DND-41 (cell line): Measurements from ENCODE around the gene ANKRD39.

Experiments
- ATAC-seq: fragments of 200-7000 bp; cut with Tn5 transposase; 3 replicates; pipeline ENCODE4 v1.9.1; 2021; ENCODE audit warnings: low read depth; ENCODE audit not compliant: insufficient read depth
- DNase-seq: peaks from one replicate; pipeline ENCODE4 v3.0.0-alpha.2; 2020
- H2AFZ ChIP-seq: 2 replicates; pipeline ENCODE4 v1.6.0; 2012; ENCODE audit warnings: low read depth, low read length
- H3K27ac ChIP-seq: 2 replicates; pipeline ENCODE4 v1.5.1; 2012; ENCODE audit warnings: low read length, inconsistent platforms
- H3K27me3 ChIP-seq: fragments of 200-600 bp; sonication (generic); 2 replicates; pipeline ENCODE4 v1.6.0; 2012; ENCODE audit warnings: low read length, mild to moderate bottlenecking, inconsistent platforms; ENCODE audit not compliant: insufficient read depth, poor library complexity
- H3K36me3 ChIP-seq: 2 replicates; pipeline ENCODE4 v1.5.1; 2012; ENCODE audit warnings: low read length, inconsistent platforms; ENCODE audit not compliant: insufficient read depth
- H3K4me1 ChIP-seq: 2 replicates; pipeline ENCODE4 v1.5.1; 2012; ENCODE audit warnings: mild to moderate bottlenecking, low read length; ENCODE audit not compliant: insufficient read depth
- H3K4me2 ChIP-seq: 2 replicates; pipeline ENCODE4 v1.6.0; 2012; ENCODE audit warnings: mild to moderate bottlenecking, moderate library complexity, low read length, inconsistent platforms; ENCODE audit not compliant: insufficient read depth
- H3K4me3 ChIP-seq, 2 experiments: fragments of 200-600 bp in 1 of 2; shearing (Covaris generic) in 1 of 2; 2 replicates each; pipeline ENCODE4 v1.5.1; 2012 to 2016; ENCODE audit warnings: inconsistent platforms in 2 of 2, low read length in 2 of 2, mild to moderate bottlenecking in 2 of 2, low read depth in 1 of 2, moderate library complexity in 1 of 2
- H3K79me2 ChIP-seq: 2 replicates; pipeline ENCODE4 v1.6.0; 2012; ENCODE audit warnings: low read length, inconsistent platforms; ENCODE audit not compliant: insufficient read depth
- H3K9ac ChIP-seq: 2 replicates; pipeline ENCODE4 v1.6.0; 2012; ENCODE audit warnings: low read depth, mild to moderate bottlenecking, inconsistent platforms, low read length, moderate library complexity
- H3K9me3 ChIP-seq: 2 replicates; pipeline ENCODE4 v1.5.1; 2012; ENCODE audit warnings: low read length, moderate library complexity, mild to moderate bottlenecking, inconsistent platforms; ENCODE audit not compliant: insufficient read depth, severe bottlenecking
- H4K20me1 ChIP-seq: 2 replicates; pipeline ENCODE4 v1.6.0; 2012; ENCODE audit warnings: low read length; ENCODE audit not compliant: insufficient read depth
- EZH2 ChIP-seq: IDR thresholded peaks from 3 replicates; pipeline ENCODE4 v1.6.1; 2012; ENCODE audit warnings: borderline replicate concordance, low read depth, mild to moderate bottlenecking, moderate library complexity, low read length, inconsistent platforms; ENCODE audit not compliant: severe bottlenecking
- TF ChIP-seq, protein P1 (sequence below): IDR thresholded peaks from 2 replicates; pipeline ENCODE4 v1.5.1; 2012; ENCODE audit warnings: borderline replicate concordance, low read length, moderate library complexity, mild to moderate bottlenecking; ENCODE audit not compliant: poor library complexity, severe bottlenecking; ENCODE audit errors: extremely low read depth

ANKRD39 gene

DNA sequence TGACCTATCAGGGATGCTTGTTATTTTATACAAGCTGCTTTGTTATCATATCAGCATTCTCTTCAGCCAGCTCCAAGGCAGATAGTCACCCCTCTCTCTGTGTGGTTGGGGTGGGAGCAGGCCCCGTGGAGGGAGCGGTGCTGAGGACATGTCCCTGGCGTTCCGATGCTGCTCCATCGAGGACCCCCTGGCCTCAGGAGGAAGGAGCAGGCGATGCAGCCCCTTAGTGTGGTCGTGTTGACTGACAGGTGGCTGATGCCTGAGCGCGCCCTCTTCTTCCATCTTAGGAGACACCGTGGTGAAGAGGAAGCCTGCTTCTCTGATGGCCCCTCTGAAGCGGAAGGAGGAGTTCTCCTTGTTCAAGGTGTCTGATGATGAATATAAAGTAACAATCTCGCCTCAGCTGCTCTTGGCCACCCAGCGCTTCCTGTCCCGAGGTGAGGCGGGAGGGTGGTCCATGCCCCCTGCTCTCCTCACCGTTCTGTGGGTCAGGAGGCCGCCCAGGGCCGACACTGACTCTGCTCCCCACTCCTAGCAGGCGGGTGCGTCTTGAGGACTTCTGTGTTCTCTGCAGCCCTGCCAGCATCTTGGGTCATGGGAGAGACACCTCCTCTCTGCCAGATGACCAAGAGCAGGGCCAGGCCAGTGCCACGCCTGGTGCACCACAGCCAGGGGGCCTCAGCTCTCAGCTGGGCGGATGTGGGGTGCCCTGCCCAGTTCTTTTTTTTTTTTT lies 31.1 kb downstream of the ANKRD39 start:
- Histone ChIP-seq H3K36me3 (peaks cover 90% of the 10 kb centered on the region), H3K9me3 (no peaks in the 10 kb centered on the region)
- TF ChIP-seq, protein P1, sequence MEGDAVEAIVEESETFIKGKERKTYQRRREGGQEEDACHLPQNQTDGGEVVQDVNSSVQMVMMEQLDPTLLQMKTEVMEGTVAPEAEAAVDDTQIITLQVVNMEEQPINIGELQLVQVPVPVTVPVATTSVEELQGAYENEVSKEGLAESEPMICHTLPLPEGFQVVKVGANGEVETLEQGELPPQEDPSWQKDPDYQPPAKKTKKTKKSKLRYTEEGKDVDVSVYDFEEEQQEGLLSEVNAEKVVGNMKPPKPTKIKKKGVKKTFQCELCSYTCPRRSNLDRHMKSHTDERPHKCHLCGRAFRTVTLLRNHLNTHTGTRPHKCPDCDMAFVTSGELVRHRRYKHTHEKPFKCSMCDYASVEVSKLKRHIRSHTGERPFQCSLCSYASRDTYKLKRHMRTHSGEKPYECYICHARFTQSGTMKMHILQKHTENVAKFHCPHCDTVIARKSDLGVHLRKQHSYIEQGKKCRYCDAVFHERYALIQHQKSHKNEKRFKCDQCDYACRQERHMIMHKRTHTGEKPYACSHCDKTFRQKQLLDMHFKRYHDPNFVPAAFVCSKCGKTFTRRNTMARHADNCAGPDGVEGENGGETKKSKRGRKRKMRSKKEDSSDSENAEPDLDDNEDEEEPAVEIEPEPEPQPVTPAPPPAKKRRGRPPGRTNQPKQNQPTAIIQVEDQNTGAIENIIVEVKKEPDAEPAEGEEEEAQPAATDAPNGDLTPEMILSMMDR, result no peak
- no peak for TF ChIP-seq EZH2

DNA sequence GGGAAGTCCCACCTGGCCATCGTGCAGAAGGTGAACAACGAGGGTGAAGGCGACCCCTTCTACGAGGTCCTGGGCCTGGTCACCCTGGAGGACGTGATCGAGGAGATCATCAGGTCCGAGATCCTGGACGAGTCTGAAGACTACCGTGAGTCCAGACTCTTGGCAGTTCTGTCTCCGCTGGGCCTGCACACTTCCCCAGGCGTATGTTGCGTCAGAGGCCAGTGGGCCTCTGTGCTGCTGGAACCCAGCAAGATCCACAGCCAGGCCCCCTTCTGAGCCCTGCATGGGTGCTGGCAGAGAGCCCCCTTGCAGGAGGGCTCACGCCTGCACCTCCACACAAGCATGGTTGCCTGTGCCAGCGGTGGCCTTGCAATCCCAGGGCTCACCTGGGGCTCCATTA lies 32.8 kb downstream of the ANKRD39 start:
- ATAC-seq, result no peak
- Histone ChIP-seq H3K9ac (no peak overlapping the region), H3K4me1 (peaks cover 11% of the 10 kb centered on the region), H2AFZ (no peak overlapping the region), H3K4me2 (no peak overlapping the region), H3K27ac (no peak overlapping the region), H3K9me3 (no peaks in the 10 kb centered on the region), H3K79me2 (peaks cover 51% of the 10 kb centered on the region), H3K27me3 (no peaks in the 10 kb centered on the region), H3K36me3 (peaks cover 86% of the 10 kb centered on the region), H4K20me1 (peaks cover 68% of the 10 kb centered on the region), H3K4me3 (no peak overlapping the region)
- no peak for TF ChIP-seq EZH2
- TF ChIP-seq, protein P1, result no peak
- DNase-seq, result no peak

More for the DNA sequence above, 31.1 kb downstream of the ANKRD39 start:
- peaks cover 62% of the 10 kb centered on the region for H4K20me1 ChIP-seq
- no peak overlapping the region for H2AFZ ChIP-seq
- no peak overlapping the region for H3K4me3 ChIP-seq
- no peak overlapping the region for H3K4me2 ChIP-seq
- DNase-seq (no peak), ATAC-seq (no peak)
- no peaks in the 10 kb centered on the region for H3K27me3 ChIP-seq
- no peak overlapping the region for H3K27ac ChIP-seq
- no peak overlapping the region for H3K9ac ChIP-seq
- no peaks in the 10 kb centered on the region for H3K4me1 ChIP-seq
- peaks cover 34% of the 10 kb centered on the region for H3K79me2 ChIP-seq

DNA sequence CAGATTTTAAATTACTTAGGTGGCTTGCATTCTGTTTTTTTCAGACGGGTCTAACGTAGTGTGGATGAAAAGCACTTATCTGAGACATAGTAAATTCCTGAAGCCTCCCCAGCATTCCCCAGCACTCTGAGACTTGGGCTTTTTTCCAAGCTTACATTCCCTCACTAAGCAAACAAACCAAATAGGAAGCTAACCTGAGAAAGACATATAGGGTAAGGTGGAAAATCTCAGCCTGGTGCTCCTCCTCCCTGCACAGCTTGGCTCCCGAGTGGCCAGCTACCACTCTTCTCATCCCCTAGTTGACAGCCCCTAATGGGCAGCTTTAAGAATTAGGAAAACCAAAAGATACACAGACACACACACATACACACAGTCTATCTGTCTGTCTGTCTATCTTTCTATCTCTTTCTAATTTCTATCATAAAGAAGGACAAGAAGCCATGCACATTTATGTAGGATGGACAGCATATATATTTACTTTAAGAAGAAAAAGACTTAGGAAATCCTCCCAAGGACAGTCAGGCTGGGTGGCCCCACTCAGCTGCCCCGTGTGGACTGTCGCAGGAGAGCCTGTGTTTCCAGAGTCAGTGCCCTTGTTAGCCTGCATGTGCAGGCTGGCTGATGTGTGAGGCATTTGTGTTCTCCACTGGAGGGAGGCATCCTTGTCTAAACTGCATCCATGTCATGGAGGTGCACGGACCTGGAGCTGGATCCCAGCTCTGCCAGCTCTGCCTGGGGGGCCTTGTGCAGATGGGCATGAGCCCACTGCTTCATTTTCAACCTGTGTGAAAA lies 33.5 kb downstream of the ANKRD39 start:
- H4K20me1 ChIP-seq, result peaks cover 75% of the 10 kb centered on the region
- H3K9me3 ChIP-seq, result no peaks in the 10 kb centered on the region
- ATAC-seq (0 out of 3 replicates have a peak, but pooled peaks have one; percentile 20), DNase-seq (no peak)
- peaks cover 58% of the 10 kb centered on the region for H3K79me2 ChIP-seq
- no peak overlapping the region for H2AFZ ChIP-seq
- no peak overlapping the region for H3K27ac ChIP-seq
- no peak overlapping the region for H3K4me3 ChIP-seq
- H3K27me3 ChIP-seq, result no peaks in the 10 kb centered on the region
- H3K36me3 ChIP-seq, result peaks cover 86% of the 10 kb centered on the region
- TF ChIP-seq EZH2, result no peak
- TF ChIP-seq, protein P1, result no peak
- H3K9ac ChIP-seq, result no peak overlapping the region
- no peak overlapping the region for H3K4me2 ChIP-seq
- H3K4me1 ChIP-seq, result peaks cover 18% of the 10 kb centered on the region
